Thyroid gland (tissue), 4 donors: ENCODE data around the gene TTC9B. TPM values are rescaled to one million over a fixed set of nuclear protein-coding genes. Genes with fewer than 3 reads are reported as not detected.

Source experiments
- DNase-seq, 2 donors: peaks; one replicate each; pipeline ENCODE4 v3.0.0-alpha.2; 2019
- H3K27ac ChIP-seq, 3 donors: fragments of 200-600 bp; sonication (generic); 1 replicate in 2 of 3; 2 replicates in 1 of 3; pipeline ENCODE4 v1.5.1; 2016 to 2019; ENCODE audit warnings: mild to moderate bottlenecking in 1 of 3, moderate library complexity in 1 of 3
- H3K27me3 ChIP-seq: fragments of 200-600 bp; sonication (generic); one replicate; pipeline ENCODE4 v1.5.1; 2019
- H3K36me3 ChIP-seq, 2 donors: fragments of 200-600 bp; sonication (generic); one replicate each; pipeline ENCODE4 v1.5.1; 2016 to 2019
- H3K4me1 ChIP-seq, 2 donors: fragments of 200-600 bp; sonication (generic); one replicate each; pipeline ENCODE4 v1.5.1; 2017 to 2019
- H3K4me3 ChIP-seq, 3 donors: fragments of 200-600 bp; sonication (generic); replicated peaks in 1 of 3; 1 replicate in 2 of 3; 2 replicates in 1 of 3; pipeline ENCODE4 v1.5.1; 2016; ENCODE audit warnings: mild to moderate bottlenecking in 1 of 3
- H3K9me3 ChIP-seq: fragments of 200-600 bp; sonication (generic); one replicate; pipeline ENCODE4 v1.5.1; 2017
- CTCF ChIP-seq, 6 experiments: fragments of 200-600 bp in 3 of 6; fragments of 450-650 bp in 3 of 6; sonication (generic) in 3 of 6; IDR thresholded peaks; one replicate each; pipeline ENCODE4 v1.5.1; 2016 to 2019; ENCODE audit warnings: antibody characterized with exemption in 6 of 6, mild to moderate bottlenecking in 2 of 6, inconsistent platforms in 1 of 6, moderate library complexity in 1 of 6
- POLR2A ChIP-seq, 2 donors: fragments of 450-650 bp; IDR thresholded peaks; one replicate each; pipeline ENCODE4 v1.6.1; 2017; ENCODE audit warnings: antibody characterized with exemption in 2 of 2, mild to moderate bottlenecking in 2 of 2, moderate library complexity in 1 of 2
- WGBS, 2 donors: methylation state at CpG; one replicate each; pipeline ENCODE4 v1.1.5; 2017; 5-methylcytosine and 5-hydroxymethylcytosine counted together
- intact Hi-C: fragments of 100-400 bp; cut with DNase I; formaldehyde crosslinking; loops from one replicate; pipeline ENCODE4 v1.15.1; 2023
- total RNA-seq, 4 donors: library from RNA; depleted of rRNA; stranded (reverse); fragments of >200 nt; gene quantifications; one replicate each; pipeline ENCODE4 v1.2.3, GENCODE V29; 2016

Gene TTC9B
- total RNA-seq, 4 donors from 2014 or later: not detected

GRCh38 chr19:40198272-40198990 lies 19.8 kb downstream of the TTC9B start:
- intact Hi-C loops: no loop called here
- no peak overlapping the region for H3K4me3 ChIP-seq
- no peaks in the 10 kb centered on the region for H3K4me1 ChIP-seq
- DNase-seq: no peak
- no peaks in the 10 kb centered on the region for H3K27me3 ChIP-seq
- no peaks in the 10 kb centered on the region for H3K36me3 ChIP-seq
- no peaks in the 10 kb centered on the region for H3K9me3 ChIP-seq
- H3K27ac ChIP-seq: no peak overlapping the region
- TF ChIP-seq POLR2A (IDR thresholded peaks at IDR 0.05): no peak
- TF ChIP-seq CTCF (IDR thresholded peaks at IDR 0.05): no peak
- 94 to 97% methylated on average over 29 of the region's 29 CpGs for WGBS, 2 donors

GRCh38 chr19:40193587-40193849 lies 24.7 kb downstream of the TTC9B start:
- H3K36me3 ChIP-seq: no peaks in the 10 kb centered on the region
- H3K27me3 ChIP-seq: no peaks in the 10 kb centered on the region
- no peak for DNase-seq
- no peak overlapping the region for H3K27ac ChIP-seq
- H3K4me3 ChIP-seq: no peak overlapping the region
- intact Hi-C loops: no loop called here
- peaks cover 17 to 18% of the 10 kb centered on the region in 2 donors for H3K4me1 ChIP-seq
- TF ChIP-seq CTCF (IDR thresholded peaks at IDR 0.05) (no peak), POLR2A (IDR thresholded peaks at IDR 0.05) (no peak)
- WGBS, 2 donors: 89 to 90% methylated on average over 3 of the region's 3 CpGs
- H3K9me3 ChIP-seq: no peaks in the 10 kb centered on the region

GRCh38 chr19:40192758-40193586 lies 25.2 kb downstream of the TTC9B start:
- TF ChIP-seq CTCF (IDR thresholded peaks at IDR 0.05) (no peak), POLR2A (IDR thresholded peaks at IDR 0.05) (no peak)
- intact Hi-C loops: no loop called here
- Histone ChIP-seq H3K9me3 (no peaks in the 10 kb centered on the region), H3K4me1 (peaks cover 17 to 18% of the 10 kb centered on the region in 2 donors), H3K27ac (no peak overlapping the region), H3K36me3 (no peaks in the 10 kb centered on the region), H3K4me3 (no peak overlapping the region), H3K27me3 (no peaks in the 10 kb centered on the region)
- DNase-seq: no peak
- 81 to 93% methylated on average over 5 of the region's 5 CpGs for WGBS, 2 donors

- DNase-seq: peak; percentile 24 to 29
- TF ChIP-seq CTCF (IDR thresholded peaks at IDR 0.05) (no peak), POLR2A (IDR thresholded peaks at IDR 0.05) (no peak)
- Histone ChIP-seq H3K4me1 (peaks cover 17 to 18% of the 10 kb centered on the region in 2 donors), H3K4me3 (peak overlapping the region; percentile 32 to 97 (median 43)), H3K27me3 (no peaks in the 10 kb centered on the region), H3K9me3 (no peaks in the 10 kb centered on the region), H3K36me3 (no peaks in the 10 kb centered on the region), H3K27ac (no peak overlapping the region)
- intact Hi-C loops: no loop called here
- WGBS, 2 donors: 10 to 50% methylated on average over 2 to 10 of the region's 62 CpGs
These were observed 26.1 kb downstream of the TTC9B start for GRCh38 chr19:40191836-40192646.
